CD4-positive, alpha-beta T cell (primary cell): Measurements from ENCODE around the gene LRRTM4. TPM values are rescaled to one million over a fixed set of nuclear protein-coding genes. Genes with fewer than 3 reads are reported as not detected.
"Not testable (repeated sequence)": the region's sequence is repeated elsewhere in the genome, so short reads cannot be mapped to it uniquely, and the experiment has no call there.

ENCODE experiments used
- ATAC-seq: fragments of 200-7000 bp; cut with Tn5 transposase; one replicate; pipeline ENCODE4 v1.10.0; 2022; ENCODE audit warnings: mild to moderate bottlenecking; ENCODE audit not compliant: poor library complexity
- CTCF ChIA-PET: fragments of 350-600 bp; sonication (Branson Sonifier 250); formaldehyde crosslinking; loops from one replicate; lab custom pipeline; 2021; ENCODE audit warnings: antibody characterized with exemption, inconsistent platforms; lab: Charles Lee
- POLR2A ChIA-PET: fragments of 350-600 bp; sonication (Branson Sonifier 250); formaldehyde crosslinking; loops from one replicate; lab custom pipeline; 2021; ENCODE audit warnings: antibody characterized with exemption, inconsistent platforms; lab: Charles Lee
- DNase-seq, 14 experiments: peaks; one replicate each; pipeline ENCODE4 v3.0.0-alpha.2; 2013 to 2020; ENCODE audit warnings: mixed read lengths in 2 of 14
- H3K27ac ChIP-seq, 2 donors: one replicate each; pipeline versions ENCODE4 v1.5.1 to v1.7.0; 2013; ENCODE audit warnings: low read length in 2 of 2, low read depth in 1 of 2, mild to moderate bottlenecking in 1 of 2
- H3K27me3 ChIP-seq, 2 experiments: 1 replicate in 1 of 2; 2 replicates in 1 of 2; pipeline versions ENCODE4 v1.6.1 to v1.7.0; 2013; ENCODE audit warnings: low read length in 2 of 2, control low read depth in 1 of 2, mild to moderate bottlenecking in 1 of 2, moderate library complexity in 1 of 2; ENCODE audit not compliant: insufficient read depth in 2 of 2, control insufficient read depth in 1 of 2
- H3K36me3 ChIP-seq: one replicate; pipeline ENCODE4 v1.6.1; 2013; ENCODE audit warnings: low read length, control low read depth; ENCODE audit not compliant: insufficient read depth
- H3K4me1 ChIP-seq: one replicate; pipeline ENCODE4 v1.6.1; 2013; ENCODE audit warnings: low read length, control low read depth; ENCODE audit not compliant: insufficient read depth
- H3K4me3 ChIP-seq: one replicate; pipeline ENCODE4 v1.5.1; 2013; ENCODE audit warnings: mild to moderate bottlenecking, low read length, moderate library complexity
- H3K9me3 ChIP-seq, 2 experiments: 1 replicate in 1 of 2; 2 replicates in 1 of 2; pipeline versions ENCODE4 v1.6.1 to v1.7.0; 2013; ENCODE audit warnings: low read length in 2 of 2, mild to moderate bottlenecking in 2 of 2, control low read depth in 1 of 2, moderate library complexity in 1 of 2; ENCODE audit not compliant: control insufficient read depth in 1 of 2, insufficient read depth in 1 of 2
- H3K27ac Mint-ChIP-seq: one replicate; pipeline ENCODE4 v1.8.0; 2020; ENCODE audit warnings: mixed read lengths
- H3K27me3 Mint-ChIP-seq: one replicate; pipeline ENCODE4 v1.8.0; 2021; ENCODE audit warnings: mixed read lengths
- H3K36me3 Mint-ChIP-seq: one replicate; pipeline ENCODE4 v1.8.0; 2021; ENCODE audit warnings: low read depth, mixed read lengths
- H3K4me1 Mint-ChIP-seq: one replicate; pipeline ENCODE4 v1.8.0; 2021; ENCODE audit warnings: low read depth, mixed read lengths
- H3K4me3 Mint-ChIP-seq: one replicate; pipeline ENCODE4 v1.8.0; 2020; ENCODE audit warnings: mild to moderate bottlenecking, mixed read lengths
- H3K9me3 Mint-ChIP-seq: one replicate; pipeline ENCODE4 v1.8.0; 2020; ENCODE audit warnings: mixed read lengths
- intact Hi-C, 2 experiments: fragments of 100-400 bp; cut with DNase I in 1 of 2; cut with micrococcal nuclease in 1 of 2; formaldehyde crosslinking; loops; one replicate each; pipeline versions ENCODE4 v1.15.1 to v1.9.0; 2023 to 2025; cut with DNase I, micrococcal nuclease
- total RNA-seq, 174 experiments: library from RNA in 2 of 174; stranded (reverse) in 2 of 174; gene quantifications; one replicate each; pipeline ENCODE4 v1.2.3 and lab custom pipeline; 2021 to 2026
- TF ChIP-seq, protein P1 (sequence below): fragments of 200-600 bp; IDR thresholded peaks from one replicate; pipeline ENCODE4 v1.8.0; 2022; ENCODE audit warnings: antibody characterized with exemption, mild to moderate bottlenecking

LRRTM4 gene
- total RNA-seq, 2 experiments from 2014 or later = not detected

GRCh38 chr2:77185052-77185451, 337.1 kb downstream of the LRRTM4 start:
- no peaks in the 10 kb centered on the region for H3K36me3 Mint-ChIP-seq
- ChIA-PET CTCF (no interaction called here), POLR2A (no interaction called here)
- H3K9me3 Mint-ChIP-seq = peaks cover 23% of the 10 kb centered on the region
- TF ChIP-seq, protein P1, sequence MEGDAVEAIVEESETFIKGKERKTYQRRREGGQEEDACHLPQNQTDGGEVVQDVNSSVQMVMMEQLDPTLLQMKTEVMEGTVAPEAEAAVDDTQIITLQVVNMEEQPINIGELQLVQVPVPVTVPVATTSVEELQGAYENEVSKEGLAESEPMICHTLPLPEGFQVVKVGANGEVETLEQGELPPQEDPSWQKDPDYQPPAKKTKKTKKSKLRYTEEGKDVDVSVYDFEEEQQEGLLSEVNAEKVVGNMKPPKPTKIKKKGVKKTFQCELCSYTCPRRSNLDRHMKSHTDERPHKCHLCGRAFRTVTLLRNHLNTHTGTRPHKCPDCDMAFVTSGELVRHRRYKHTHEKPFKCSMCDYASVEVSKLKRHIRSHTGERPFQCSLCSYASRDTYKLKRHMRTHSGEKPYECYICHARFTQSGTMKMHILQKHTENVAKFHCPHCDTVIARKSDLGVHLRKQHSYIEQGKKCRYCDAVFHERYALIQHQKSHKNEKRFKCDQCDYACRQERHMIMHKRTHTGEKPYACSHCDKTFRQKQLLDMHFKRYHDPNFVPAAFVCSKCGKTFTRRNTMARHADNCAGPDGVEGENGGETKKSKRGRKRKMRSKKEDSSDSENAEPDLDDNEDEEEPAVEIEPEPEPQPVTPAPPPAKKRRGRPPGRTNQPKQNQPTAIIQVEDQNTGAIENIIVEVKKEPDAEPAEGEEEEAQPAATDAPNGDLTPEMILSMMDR = no peak
- intact Hi-C loops = no loop called here
- H3K4me1 Mint-ChIP-seq = no peaks in the 10 kb centered on the region
- Histone ChIP-seq H3K4me1 (no peaks in the 10 kb centered on the region), H3K36me3 (no peaks in the 10 kb centered on the region), H3K27me3 (no peaks in the 10 kb centered on the region), H3K27ac (no peak overlapping the region), H3K4me3 (no peak overlapping the region), H3K9me3 (no peaks in the 10 kb centered on the region)
- H3K4me3 Mint-ChIP-seq = no peak overlapping the region
- H3K27me3 Mint-ChIP-seq = no peaks in the 10 kb centered on the region
- H3K27ac Mint-ChIP-seq = no peak overlapping the region
- no peak for DNase-seq
- ATAC-seq = no peak

DNA sequence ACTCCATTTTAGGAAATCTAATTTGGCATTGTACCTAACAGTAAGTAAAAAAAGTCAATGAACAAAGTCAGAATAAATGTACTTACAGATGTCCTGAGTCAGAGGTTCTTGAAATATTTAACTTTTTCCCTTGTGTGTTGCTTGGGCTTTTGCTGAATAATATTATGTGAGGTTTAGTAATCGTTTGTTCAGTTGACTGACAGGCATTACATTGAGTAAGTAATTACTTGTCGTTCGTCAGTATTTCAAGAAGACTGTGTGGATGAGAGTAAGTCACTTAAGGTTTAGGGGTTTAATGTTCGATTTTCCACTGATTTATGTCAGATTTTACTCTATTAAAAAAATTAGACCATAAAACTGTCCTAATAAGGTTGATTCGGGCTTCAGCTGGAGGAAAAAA, 342.9 kb downstream of the LRRTM4 start:
- Histone ChIP-seq H3K4me1 (no peaks in the 10 kb centered on the region), H3K4me3 (no peak overlapping the region), H3K9me3 (peaks cover 0 to 9% of the 10 kb centered on the region in 2 experiments), H3K27me3 (no peaks in the 10 kb centered on the region), H3K27ac (no peak overlapping the region), H3K36me3 (no peaks in the 10 kb centered on the region)
- peaks cover 16% of the 10 kb centered on the region for H3K9me3 Mint-ChIP-seq
- DNase-seq (no peak), ATAC-seq (no peak)
- ChIA-PET POLR2A (no interaction called here), CTCF (no interaction called here)
- TF ChIP-seq, protein P1 = no peak
- H3K4me3 Mint-ChIP-seq = no peak overlapping the region
- no peaks in the 10 kb centered on the region for H3K4me1 Mint-ChIP-seq
- intact Hi-C loops = no loop called here
- H3K27ac Mint-ChIP-seq = no peak overlapping the region
- H3K27me3 Mint-ChIP-seq = no peaks in the 10 kb centered on the region
- H3K36me3 Mint-ChIP-seq = no peaks in the 10 kb centered on the region

GRCh38 chr2:77175266-77175780, 346.9 kb downstream of the LRRTM4 start:
- CTCF ChIA-PET, H3K4me1 ChIP-seq, H3K27me3 ChIP-seq, ATAC-seq, H3K36me3 ChIP-seq, H3K27ac Mint-ChIP-seq, H3K36me3 Mint-ChIP-seq, POLR2A ChIA-PET, H3K27me3 Mint-ChIP-seq, H3K4me1 Mint-ChIP-seq, H3K4me3 Mint-ChIP-seq, DNase-seq, H3K4me3 ChIP-seq, H3K27ac ChIP-seq, intact Hi-C loops: not testable (repeated sequence)
- peaks cover 0 to 23% of the 10 kb centered on the region in 2 experiments for H3K9me3 ChIP-seq
- H3K9me3 Mint-ChIP-seq = peaks cover 16% of the 10 kb centered on the region

DNA sequence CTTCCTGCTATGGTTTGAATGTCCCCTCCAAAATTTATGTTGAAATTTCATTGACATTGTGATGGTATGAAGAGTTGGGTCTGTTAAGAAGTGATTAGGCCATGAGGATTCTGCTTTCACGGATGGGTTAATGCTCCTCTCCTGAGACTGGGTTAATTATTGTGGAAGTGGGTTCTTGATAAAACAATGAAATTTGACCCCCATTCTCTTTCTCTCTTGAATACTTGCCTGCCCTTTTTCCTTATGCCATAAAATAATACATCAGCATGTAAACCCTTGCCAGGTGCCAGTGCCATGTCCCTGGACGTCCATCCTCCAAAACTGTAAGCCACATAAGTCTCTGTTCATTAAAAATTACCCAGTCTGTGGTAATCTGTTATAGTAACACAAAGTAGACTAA, 352.8 kb downstream of the LRRTM4 start:
- H3K4me3 ChIP-seq = no peak overlapping the region
- Mint-ChIP-seq H3K27ac (no peak overlapping the region), H3K36me3 (no peaks in the 10 kb centered on the region), H3K4me1 (no peaks in the 10 kb centered on the region), H3K4me3 (no peak overlapping the region), H3K27me3 (no peaks in the 10 kb centered on the region), H3K9me3 (peaks cover 16% of the 10 kb centered on the region)
- ATAC-seq = no peak
- DNase-seq = no peak
- no peaks in the 10 kb centered on the region for H3K36me3 ChIP-seq
- no peaks in the 10 kb centered on the region for H3K4me1 ChIP-seq
- H3K9me3 ChIP-seq = peaks cover 0 to 14% of the 10 kb centered on the region in 2 experiments
- no peak overlapping the region for H3K27ac ChIP-seq
- no peaks in the 10 kb centered on the region for H3K27me3 ChIP-seq
- ChIA-PET CTCF (no interaction called here), POLR2A (no interaction called here)
- TF ChIP-seq, protein P1 = no peak
- intact Hi-C loops = no loop called here

DNA sequence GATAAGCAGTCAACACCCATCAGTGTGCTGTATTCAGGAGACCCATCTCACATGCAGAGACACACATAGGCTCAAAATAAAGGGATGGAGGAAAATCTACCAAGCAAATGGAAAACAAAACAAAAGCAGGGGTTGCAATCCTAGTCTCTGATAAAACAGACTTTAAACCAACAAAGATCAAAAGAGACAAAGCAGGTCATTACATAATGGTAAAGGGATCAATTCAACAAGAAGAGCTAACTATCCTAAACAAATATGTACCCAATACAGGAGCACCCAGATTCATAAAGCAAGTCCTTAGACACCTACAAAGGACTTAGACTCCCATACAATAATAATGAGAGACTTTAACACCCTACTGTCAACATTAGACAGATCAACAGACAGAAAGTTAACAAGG, 358.2 kb downstream of the LRRTM4 start:
- H3K27me3 ChIP-seq, POLR2A ChIA-PET, H3K4me3 ChIP-seq, CTCF ChIA-PET, DNase-seq, intact Hi-C loops, H3K36me3 ChIP-seq, H3K27me3 Mint-ChIP-seq, H3K27ac ChIP-seq, H3K9me3 ChIP-seq, ATAC-seq, H3K4me1 ChIP-seq, H3K27ac Mint-ChIP-seq, H3K4me1 Mint-ChIP-seq, H3K36me3 Mint-ChIP-seq, H3K4me3 Mint-ChIP-seq: not testable (repeated sequence)
- peaks cover 10% of the 10 kb centered on the region for H3K9me3 Mint-ChIP-seq
